MM.1S (cell line): ENCODE results near the gene MANSC4.

ENCODE experiments used
- CTCF ChIP-seq: fragments of 300-600 bp; sonication (generic); IDR thresholded peaks from 2 replicates; pipeline ENCODE4 v1.5.1; 2016; ENCODE audit warnings: antibody characterized with exemption, low read length, mixed read lengths
- EZH2 ChIP-seq: fragments of 300-600 bp; sonication (generic); optimal IDR thresholded peaks from 2 replicates; pipeline ENCODE3; 2017; ENCODE audit warnings: low read depth, mild to moderate bottlenecking, antibody characterized with exemption, low read length, mixed read lengths

GRCh38 chr12:27822076-27822712 lies 42.2 kb upstream of the MANSC4 start:
- no peak for TF ChIP-seq CTCF
- no peak for TF ChIP-seq EZH2
